A673 (cell line): Measurements from ENCODE around the gene CRK.
"Not testable (repeated sequence)": the region's sequence is repeated elsewhere in the genome, so short reads cannot be mapped to it uniquely, and the experiment has no call there.

ENCODE experiments used
- CTCF ChIP-seq: fragments of 300-800, 200-600 bp; sonication (generic); conservative IDR thresholded peaks from 2 replicates; pipeline ENCODE4 v1.5.1; 2017; ENCODE audit warnings: low read depth, mild to moderate bottlenecking, antibody characterized with exemption, low read length, moderate library complexity, mixed read lengths
- EZH2 ChIP-seq: fragments of 200-600 bp; sonication (generic); IDR thresholded peaks from 2 replicates; pipeline ENCODE4 v1.6.1; 2017; ENCODE audit warnings: borderline replicate concordance, low read depth, mild to moderate bottlenecking, mixed read lengths, antibody characterized with exemption, low read length; ENCODE audit not compliant: poor library complexity, severe bottlenecking

GRCh38 chr17:1453694-1454093 lies 2.3 kb downstream of the CRK start:
- TF ChIP-seq CTCF, EZH2: not testable (repeated sequence)
